Amniotic epithelial cell (primary cell): Measurements from ENCODE around the gene DISC1.
"Not testable (repeated sequence)": the region's sequence is repeated elsewhere in the genome, so short reads cannot be mapped to it uniquely, and the experiment has no call there.

ENCODE experiments used
- DNase-seq: peaks from one replicate; pipeline ENCODE4 v3.0.0-alpha.2; 2010; ENCODE audit warnings: low read depth

DISC1 gene

GRCh38 chr1:231893400-231894102 lies 267.0 kb downstream of the DISC1 start:
- no peak for DNase-seq

- DNase-seq = no peak
These were observed 270.2 kb downstream of the DISC1 start for GRCh38 chr1:231896806-231897205.

- DNase-seq = no peak
These were observed 272.5 kb downstream of the DISC1 start for GRCh38 chr1:231899046-231899445.

GRCh38 chr1:231899713-231900435 lies 273.3 kb downstream of the DISC1 start:
- no peak for DNase-seq

- no peak for DNase-seq
These were observed 277.0 kb downstream of the DISC1 start for GRCh38 chr1:231903586-231904081.

- DNase-seq = not testable (repeated sequence)
These were observed 280.7 kb downstream of the DISC1 start for GRCh38 chr1:231907310-231907709.

- DNase-seq = no peak
These were observed 286.9 kb downstream of the DISC1 start for GRCh38 chr1:231913493-231913892.

- peak; percentile 42 for DNase-seq
These were observed 291.8 kb downstream of the DISC1 start for GRCh38 chr1:231918239-231919015.

- no peak for DNase-seq
These were observed 292.8 kb downstream of the DISC1 start for GRCh38 chr1:231919239-231919885.

- DNase-seq = no peak
These were observed 293.3 kb downstream of the DISC1 start for GRCh38 chr1:231919886-231920285.

GRCh38 chr1:231921646-231922345 lies 295.2 kb downstream of the DISC1 start:
- DNase-seq = no peak

GRCh38 chr1:231923491-231924041 lies 297.0 kb downstream of the DISC1 start:
- DNase-seq = no peak

- DNase-seq = no peak
These were observed 297.6 kb downstream of the DISC1 start for GRCh38 chr1:231924180-231924579.

GRCh38 chr1:231925864-231926263 lies 299.3 kb downstream of the DISC1 start:
- no peak for DNase-seq

- no peak for DNase-seq
These were observed 299.8 kb downstream of the DISC1 start for GRCh38 chr1:231926340-231926739.

GRCh38 chr1:231926933-231927332 lies 300.3 kb downstream of the DISC1 start:
- DNase-seq = no peak

- no peak for DNase-seq
These were observed 300.8 kb downstream of the DISC1 start for GRCh38 chr1:231927431-231927830.

GRCh38 chr1:231929311-231929710 lies 302.7 kb downstream of the DISC1 start:
- peak; percentile 73 for DNase-seq

- DNase-seq = no peak
These were observed 303.8 kb downstream of the DISC1 start for GRCh38 chr1:231930257-231930947.

GRCh38 chr1:231931146-231931545 lies 304.6 kb downstream of the DISC1 start:
- no peak for DNase-seq
